Measurements from ENCODE around the gene PLEKHD1.

DNA sequence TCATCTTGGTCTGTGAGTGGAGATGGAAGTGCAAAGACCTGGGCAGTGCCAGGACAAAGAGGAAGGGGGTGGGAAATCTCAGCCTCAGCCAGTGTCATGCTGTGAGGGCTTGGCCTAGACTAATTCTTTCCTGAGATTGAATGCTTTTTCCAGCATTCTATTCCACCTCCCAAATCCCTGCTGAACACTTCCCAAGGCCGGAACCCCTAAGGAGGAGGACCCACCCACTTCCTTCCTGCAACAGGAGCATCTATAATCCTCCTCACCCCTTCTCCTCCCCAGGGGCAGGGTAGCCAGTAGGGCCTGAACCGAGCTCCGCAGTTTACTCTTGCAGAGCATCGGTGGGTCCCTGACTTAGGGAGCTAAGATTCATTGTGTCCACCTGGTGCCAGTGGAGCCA is 3.2 kb downstream of the PLEKHD1 start:
- no peak for TF ChIP-seq POLR2A (IDR thresholded peaks at IDR 0.05)
- no peak for TF ChIP-seq CTCF (IDR thresholded peaks at IDR 0.05)
